PC-3 (cell line): ENCODE results near the gene PADI3. TPM values are rescaled to one million over a fixed set of nuclear protein-coding genes. Genes with fewer than 3 reads are reported as not detected.
A peak's percentile ranks its signal among the peaks of the same experiment; 100 is the strongest.

Experiments
- ATAC-seq: fragments of 200-7000 bp; cut with Tn5 transposase; 2 replicates; pipeline ENCODE4 v1.9.1; 2020; ENCODE audit warnings: mild to moderate bottlenecking, moderate library complexity
- BruUV-seq: library from RNA; stranded (reverse); fragments of 400-500 nt; replicated peaks from 2 replicates; lab custom pipeline; 2021; lab: Mats Ljungman, UMichigan
- CTCF ChIA-PET: fragments of 300-600 bp; sonication (Branson Sonifier 250); formaldehyde crosslinking; loops from one replicate; lab custom pipeline; 2022; ENCODE audit warnings: antibody characterized with exemption; lab: Charles Lee
- POLR2A ChIA-PET: fragments of 300-600 bp; sonication (Branson Sonifier 250); formaldehyde crosslinking; loops from one replicate; lab custom pipeline; 2022; ENCODE audit warnings: antibody characterized with exemption; ENCODE audit not compliant: unreplicated experiment; lab: Charles Lee
- DNase-seq: peaks from one replicate; pipeline ENCODE4 v3.0.0-alpha.2; 2015
- H2AFZ ChIP-seq: fragments of 300-600 bp; sonication (generic); 2 replicates; pipeline ENCODE4 v1.6.0; 2016; ENCODE audit warnings: antibody characterized with exemption, low read length
- H3F3A ChIP-seq: fragments of 300-600 bp; sonication (generic); one replicate; pipeline ENCODE4 v1.6.0; 2017; ENCODE audit warnings: antibody characterized with exemption, low read length, control low read depth, mild to moderate bottlenecking; ENCODE audit not compliant: unreplicated experiment
- H3K27ac ChIP-seq: fragments of 300-600 bp; sonication (generic); 2 replicates; pipeline ENCODE4 v1.5.1; 2016; ENCODE audit warnings: mild to moderate bottlenecking, low read length
- H3K27me3 ChIP-seq: fragments of 300-600 bp; sonication (generic); 2 replicates; pipeline ENCODE4 v1.6.1; 2016; ENCODE audit warnings: low read length, mixed read lengths
- H3K36me3 ChIP-seq: fragments of 300-600 bp; sonication (generic); 2 replicates; pipeline ENCODE4 v1.6.1; 2016; ENCODE audit warnings: low read depth, mixed run types, low read length, mixed read lengths
- H3K4me1 ChIP-seq: fragments of 300-600 bp; sonication (generic); 2 replicates; pipeline ENCODE4 v1.5.1; 2016; ENCODE audit warnings: low read length; ENCODE audit not compliant: insufficient read depth
- H3K4me2 ChIP-seq: fragments of 300-600 bp; sonication (generic); 2 replicates; pipeline ENCODE4 v1.6.0; 2016; ENCODE audit warnings: low read length
- H3K4me3 ChIP-seq: fragments of 300-600 bp; sonication (generic); 2 replicates; pipeline ENCODE4 v1.5.1; 2016; ENCODE audit warnings: mild to moderate bottlenecking, low read length, mixed read lengths
- H3K79me2 ChIP-seq: fragments of 300-600 bp; sonication (generic); 2 replicates; pipeline ENCODE4 v1.6.1; 2017; ENCODE audit warnings: low read length, mixed read lengths
- H3K9ac ChIP-seq: fragments of 300-600 bp; sonication (generic); 2 replicates; pipeline ENCODE4 v1.6.0; 2016; ENCODE audit warnings: mild to moderate bottlenecking, low read length
- H3K9me2 ChIP-seq: fragments of 300-600 bp; sonication (generic); replicated peaks from 2 replicates; pipeline ENCODE4 v1.6.1; 2016; ENCODE audit warnings: mixed run types, low read length, mixed read lengths
- H3K9me3 ChIP-seq: fragments of 300-600 bp; sonication (generic); 2 replicates; pipeline ENCODE4 v1.6.1; 2016; ENCODE audit warnings: low read length, mixed read lengths
- H4K20me1 ChIP-seq: fragments of 300-600 bp; sonication (generic); 2 replicates; pipeline ENCODE4 v1.6.1; 2016; ENCODE audit warnings: low read length, mixed read lengths
- CTCF ChIP-seq: fragments of 300-600 bp; sonication (generic); conservative IDR thresholded peaks from 2 replicates; pipeline ENCODE4 v1.5.1; 2017; ENCODE audit warnings: antibody characterized with exemption, low read depth, mild to moderate bottlenecking, low read length
- EZH2 ChIP-seq: fragments of 300-600 bp; sonication (generic); IDR thresholded peaks from one replicate; pipeline ENCODE4 v1.6.1; 2017; ENCODE audit warnings: antibody characterized with exemption, mild to moderate bottlenecking, low read length; ENCODE audit not compliant: unreplicated experiment
- EZH2phosphoT487 ChIP-seq: fragments of 300-600 bp; sonication (generic); IDR thresholded peaks from 2 replicates; pipeline ENCODE4 v1.6.1; 2018; ENCODE audit warnings: mild to moderate bottlenecking, antibody characterized with exemption, low read length, borderline replicate concordance
- intact Hi-C: fragments of 100-400 bp; cut with micrococcal nuclease; formaldehyde crosslinking; loops from 2 replicates; pipeline ENCODE4 v1.9.0; 2023
- total RNA-seq: library from RNA; depleted of rRNA; stranded (reverse); fragments of >200 nt; gene quantifications from 2 replicates; pipeline ENCODE4 v1.2.3, GENCODE V29; 2014

The PADI3 gene
- total RNA-seq, 1 experiment from 2014 or later: 0.26 TPM

- intact Hi-C loops: no loop called here
- ChIA-PET POLR2A (no interaction called here), CTCF (no interaction called here)
- Histone ChIP-seq H3K9me3 (no peaks in the 10 kb centered on the region), H3K79me2 (no peaks in the 10 kb centered on the region), H3K9me2 (no peaks in the 10 kb centered on the region), H2AFZ (no peak overlapping the region), H3K4me3 (no peak overlapping the region), H3K9ac (no peak overlapping the region), H3K27me3 (no peaks in the 10 kb centered on the region), H3K27ac (peak overlapping the region; percentile 68), H3F3A (no peaks in the 10 kb centered on the region), H3K36me3 (no peaks in the 10 kb centered on the region), H4K20me1 (no peaks in the 10 kb centered on the region), H3K4me2 (peak overlapping the region; percentile 35), H3K4me1 (peaks cover 30% of the 10 kb centered on the region)
- DNase-seq (peak; percentile 80), ATAC-seq (peak; percentile 61; the same call in 1 of the 2 replicates)
- TF ChIP-seq CTCF: no peak
- TF ChIP-seq EZH2phosphoT487: no peak
- no peak for TF ChIP-seq EZH2
- BruUV-seq: no TSS peak
Measured at GRCh38 chr1:17251701-17252376, 2.9 kb downstream of the PADI3 start.

GRCh38 chr1:17255336-17255735, 6.4 kb downstream of the PADI3 start:
- no peak for DNase-seq
- no peak for TF ChIP-seq EZH2
- intact Hi-C loops: no loop called here
- Histone ChIP-seq H3K4me2 (no peak overlapping the region), H3F3A (no peaks in the 10 kb centered on the region), H3K79me2 (no peaks in the 10 kb centered on the region), H3K27me3 (no peaks in the 10 kb centered on the region), H3K9me3 (no peaks in the 10 kb centered on the region), H2AFZ (no peak overlapping the region), H3K9me2 (no peaks in the 10 kb centered on the region), H3K4me1 (peaks cover 20% of the 10 kb centered on the region), H3K4me3 (no peak overlapping the region), H4K20me1 (no peaks in the 10 kb centered on the region), H3K36me3 (no peaks in the 10 kb centered on the region), H3K27ac (no peak overlapping the region), H3K9ac (no peak overlapping the region)
- no peak for ATAC-seq
- ChIA-PET POLR2A (no interaction called here), CTCF (no interaction called here)
- no TSS peak for BruUV-seq

GRCh38 chr1:17258116-17258757, 9.3 kb downstream of the PADI3 start:
- Histone ChIP-seq H4K20me1 (no peaks in the 10 kb centered on the region), H3K36me3 (no peaks in the 10 kb centered on the region), H3K9me3 (no peaks in the 10 kb centered on the region), H3K4me2 (no peak overlapping the region), H3K4me3 (no peak overlapping the region), H3K9ac (no peak overlapping the region), H3K4me1 (no peaks in the 10 kb centered on the region), H3K9me2 (no peaks in the 10 kb centered on the region), H3F3A (no peaks in the 10 kb centered on the region), H3K79me2 (no peaks in the 10 kb centered on the region), H2AFZ (no peak overlapping the region), H3K27ac (no peak overlapping the region), H3K27me3 (no peaks in the 10 kb centered on the region)
- DNase-seq: no peak
- BruUV-seq: no TSS peak
- ChIA-PET POLR2A (no interaction called here), CTCF (no interaction called here)
- intact Hi-C loops: no loop called here
- no peak for ATAC-seq
- TF ChIP-seq CTCF (no peak), EZH2phosphoT487 (no peak), EZH2 (no peak)
